Measurements from ENCODE around the gene GABRG3. TPM values are rescaled to one million over a fixed set of nuclear protein-coding genes. Genes with fewer than 3 reads are reported as not detected.

Gene GABRG3
- total and polyA plus RNA-seq, 10 of the 15 experiments (the other 5 are each of a cell fraction or from before 2014, with no cell fraction given), result 0.15 TPM; not detected in 9

DNA sequence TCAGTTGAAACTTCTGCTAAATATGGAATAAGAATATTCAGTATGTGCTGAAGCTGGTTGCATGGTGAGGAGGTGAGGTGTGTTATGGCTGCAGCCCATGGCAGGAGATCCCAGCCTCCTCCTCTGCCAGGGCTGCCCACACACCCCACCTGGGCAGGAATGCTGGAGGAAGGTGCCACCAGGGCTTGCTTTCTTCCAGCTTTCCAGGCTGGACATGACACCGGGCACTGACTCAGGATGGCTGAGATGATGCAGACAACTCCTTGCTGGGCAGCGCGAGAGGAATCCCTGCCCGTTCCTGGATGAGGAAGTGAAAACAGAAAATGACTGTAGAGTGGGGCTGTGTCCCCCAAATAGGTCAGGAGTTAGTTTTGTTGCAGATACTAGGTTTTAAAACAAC is 14.1 kb downstream of the GABRG3 start:
- DNase-seq (ENCODE audit: low read depth, low spot score) (no peak), ATAC-seq (no peak), FAIRE-seq (no peak)
- Histone ChIP-seq H2AFZ (ENCODE audit: control insufficient read depth, low read depth, low read length) (no peak overlapping the region), H3K9ac (ENCODE audit: control insufficient read depth, insufficient read depth, low read length) (no peak overlapping the region), H3K4me1 (ENCODE audit: control insufficient read depth, insufficient read depth, low read length) (no peaks in the 10 kb centered on the region), H3K36me3 (ENCODE audit: control insufficient read depth in 2 of 2, insufficient read depth in 2 of 2, low read length in 1 of 2) (no peaks in the 10 kb centered on the region), H3K79me2 (ENCODE audit: control insufficient read depth, insufficient read depth, low read length) (no peaks in the 10 kb centered on the region), H4K20me1 (ENCODE audit: control insufficient read depth, insufficient read depth) (no peaks in the 10 kb centered on the region), H3K27ac (ENCODE audit: control insufficient read depth, insufficient read depth) (no peak overlapping the region), H3K27me3 (replicated peaks in 1 of 2; ENCODE audit: control insufficient read depth in 2 of 2, insufficient read depth in 2 of 2, low read length in 1 of 2) (no peaks in the 10 kb centered on the region), H3K4me3 (no peak overlapping the region), H3K4me2 (ENCODE audit: control insufficient read depth, insufficient read depth) (no peak overlapping the region), H3K9me3 (replicated peaks; ENCODE audit: control insufficient read depth, insufficient read depth, low read length) (no peaks in the 10 kb centered on the region)
- 58% methylated on average over 4 of the region's 4 CpGs for WGBS (ENCODE audit: insufficient coverage, insufficient replicate concordance, low lambda C conversion rate, missing lambda C conversion rate)
- in situ Hi-C loops (cut with MboI), result no loop called here
- POLR2A ChIA-PET, result no interaction called here
- SMC1A ChIA-PET (ENCODE audit: uncharacterized antibody, unreplicated experiment), result no interaction called here
- BruUV-seq (replicated peaks), result no TSS peak
- TF ChIP-seq CREM (IDR thresholded peaks at IDR 0.05; ENCODE audit: low read depth) (no peak), NBN (IDR thresholded peaks at IDR 0.05) (no peak), IKZF2 (IDR thresholded peaks at IDR 0.05) (no peak), HDGF (IDR thresholded peaks at IDR 0.05) (no peak)
- CTCF ChIA-PET, result no interaction called here
- intact Hi-C loops (cut with micrococcal nuclease; ENCODE audit: unreplicated experiment), result no loop called here
- RAD21 ChIA-PET (ENCODE audit: unreplicated experiment), result no interaction called here

- WGBS (ENCODE audit: insufficient coverage, insufficient replicate concordance, low lambda C conversion rate, missing lambda C conversion rate), result 27% methylated on average over 2 of the region's 2 CpGs
- no peak for ATAC-seq
- intact Hi-C loops (cut with micrococcal nuclease; ENCODE audit: unreplicated experiment), result no loop called here
- no peak overlapping the region for H3K4me2 ChIP-seq (ENCODE audit: control insufficient read depth, insufficient read depth)
- in situ Hi-C loops (cut with MboI), result no loop called here
- H3K79me2 ChIP-seq (ENCODE audit: control insufficient read depth, insufficient read depth, low read length), result no peaks in the 10 kb centered on the region
- no peaks in the 10 kb centered on the region for H3K9me3 ChIP-seq (replicated peaks; ENCODE audit: control insufficient read depth, insufficient read depth, low read length)
- no peak for DNase-seq (ENCODE audit: low read depth, low spot score)
- BruUV-seq (replicated peaks), result no TSS peak
- ChIA-PET CTCF (no interaction called here), RAD21 (ENCODE audit: unreplicated experiment) (no interaction called here), POLR2A (no interaction called here), SMC1A (ENCODE audit: uncharacterized antibody, unreplicated experiment) (no interaction called here)
- no peaks in the 10 kb centered on the region for H3K36me3 ChIP-seq (ENCODE audit: control insufficient read depth in 2 of 2, insufficient read depth in 2 of 2, low read length in 1 of 2)
- no peaks in the 10 kb centered on the region for H4K20me1 ChIP-seq (ENCODE audit: control insufficient read depth, insufficient read depth)
- no peak for FAIRE-seq
- H3K9ac ChIP-seq (ENCODE audit: control insufficient read depth, insufficient read depth, low read length), result no peak overlapping the region
- H3K27ac ChIP-seq (ENCODE audit: control insufficient read depth, insufficient read depth), result no peak overlapping the region
- H2AFZ ChIP-seq (ENCODE audit: control insufficient read depth, low read depth, low read length), result no peak overlapping the region
- no peak overlapping the region for H3K4me3 ChIP-seq
- no peaks in the 10 kb centered on the region for H3K4me1 ChIP-seq (ENCODE audit: control insufficient read depth, insufficient read depth, low read length)
- H3K27me3 ChIP-seq (replicated peaks in 1 of 2; ENCODE audit: control insufficient read depth in 2 of 2, insufficient read depth in 2 of 2, low read length in 1 of 2), result no peaks in the 10 kb centered on the region
- TF ChIP-seq USF1 (IDR thresholded peaks at IDR 0.05; ENCODE audit: borderline replicate concordance, extremely low read length, insufficient read depth, low read depth, low read length), result no peak
- no peak for TF ChIP-seq CREB1 (IDR thresholded peaks at IDR 0.05; ENCODE audit: low read depth)
- TF ChIP-seq ZNF592 (IDR thresholded peaks at IDR 0.05), result no peak
- no peak for TF ChIP-seq TARDBP (IDR thresholded peaks at IDR 0.05; ENCODE audit: borderline replicate concordance)
- no peak for TF ChIP-seq PKNOX1 (IDR thresholded peaks at IDR 0.05)
- no peak for TF ChIP-seq IRF4 (IDR thresholded peaks at IDR 0.05; ENCODE audit: low read depth, low read length)
- TF ChIP-seq SIN3A (IDR thresholded peaks at IDR 0.05; ENCODE audit: low read depth, low read length), result no peak
- TF ChIP-seq MYC (IDR thresholded peaks at IDR 0.05; ENCODE audit: insufficient read depth, insufficient read length, insufficient replicate concordance, low read length, severe bottlenecking), result no peak
- no peak for TF ChIP-seq RELA (IDR thresholded peaks at IDR 0.05; ENCODE audit: borderline replicate concordance, partially characterized antibody)
These were observed 25.3 kb downstream of the GABRG3 start for GRCh38 chr15:26996250-26996649.
